OCI-LY7 (cell line): ENCODE measurements around the gene PLXNA3.

Experiments used
- EZH2phosphoT487 ChIP-seq: fragments of 200-600 bp; sonication (generic); IDR thresholded peaks from 2 replicates; pipeline ENCODE4 v1.6.1; 2018; ENCODE audit warnings: low read depth, borderline replicate concordance, mild to moderate bottlenecking, mixed run types, antibody characterized with exemption, low read length, moderate library complexity, mixed read lengths
- TF ChIP-seq, protein P1 (sequence below): fragments of 200-600 bp; sonication (generic); conservative IDR thresholded peaks from 2 replicates; pipeline ENCODE4 v1.5.1; 2014; ENCODE audit warnings: mild to moderate bottlenecking, antibody characterized with exemption, low read length, moderate library complexity, mixed read lengths

DNA sequence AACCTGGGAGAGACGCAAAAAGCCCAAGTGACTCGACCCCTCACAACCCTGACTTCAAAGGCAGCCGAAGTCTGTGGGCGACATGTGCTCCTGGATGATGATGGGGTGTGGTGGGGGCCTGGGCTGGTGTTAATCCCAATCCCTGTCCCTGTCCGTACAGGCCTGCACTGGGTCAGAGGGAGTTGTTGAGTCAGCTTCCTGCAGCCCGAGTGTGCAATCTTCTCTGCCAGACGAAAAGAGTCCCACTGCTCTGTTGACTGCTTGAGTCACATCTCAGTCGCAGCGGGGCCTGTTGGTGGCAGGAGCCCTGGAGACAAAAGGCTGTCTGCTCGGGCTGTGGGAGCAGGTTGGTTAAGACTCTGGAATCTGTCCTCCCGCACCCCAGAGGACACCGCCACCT lies 47.7 kb downstream of the PLXNA3 start:
- TF ChIP-seq, protein P1, sequence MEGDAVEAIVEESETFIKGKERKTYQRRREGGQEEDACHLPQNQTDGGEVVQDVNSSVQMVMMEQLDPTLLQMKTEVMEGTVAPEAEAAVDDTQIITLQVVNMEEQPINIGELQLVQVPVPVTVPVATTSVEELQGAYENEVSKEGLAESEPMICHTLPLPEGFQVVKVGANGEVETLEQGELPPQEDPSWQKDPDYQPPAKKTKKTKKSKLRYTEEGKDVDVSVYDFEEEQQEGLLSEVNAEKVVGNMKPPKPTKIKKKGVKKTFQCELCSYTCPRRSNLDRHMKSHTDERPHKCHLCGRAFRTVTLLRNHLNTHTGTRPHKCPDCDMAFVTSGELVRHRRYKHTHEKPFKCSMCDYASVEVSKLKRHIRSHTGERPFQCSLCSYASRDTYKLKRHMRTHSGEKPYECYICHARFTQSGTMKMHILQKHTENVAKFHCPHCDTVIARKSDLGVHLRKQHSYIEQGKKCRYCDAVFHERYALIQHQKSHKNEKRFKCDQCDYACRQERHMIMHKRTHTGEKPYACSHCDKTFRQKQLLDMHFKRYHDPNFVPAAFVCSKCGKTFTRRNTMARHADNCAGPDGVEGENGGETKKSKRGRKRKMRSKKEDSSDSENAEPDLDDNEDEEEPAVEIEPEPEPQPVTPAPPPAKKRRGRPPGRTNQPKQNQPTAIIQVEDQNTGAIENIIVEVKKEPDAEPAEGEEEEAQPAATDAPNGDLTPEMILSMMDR, result no peak
- TF ChIP-seq EZH2phosphoT487, result no peak
